HG03135 (cell line): ENCODE results near the gene LAMC3.
"Not testable (repeated sequence)": the region's sequence is repeated elsewhere in the genome, so short reads cannot be mapped to it uniquely, and the experiment has no call there.

Experiments
- ATAC-seq: cut with Tn5 transposase; IDR thresholded peaks from one replicate; pipeline ENCODE4 v1.9.1; 2021; ENCODE audit warnings: mild to moderate bottlenecking, moderate library complexity; ENCODE audit not compliant: unreplicated experiment

LAMC3 gene

DNA sequence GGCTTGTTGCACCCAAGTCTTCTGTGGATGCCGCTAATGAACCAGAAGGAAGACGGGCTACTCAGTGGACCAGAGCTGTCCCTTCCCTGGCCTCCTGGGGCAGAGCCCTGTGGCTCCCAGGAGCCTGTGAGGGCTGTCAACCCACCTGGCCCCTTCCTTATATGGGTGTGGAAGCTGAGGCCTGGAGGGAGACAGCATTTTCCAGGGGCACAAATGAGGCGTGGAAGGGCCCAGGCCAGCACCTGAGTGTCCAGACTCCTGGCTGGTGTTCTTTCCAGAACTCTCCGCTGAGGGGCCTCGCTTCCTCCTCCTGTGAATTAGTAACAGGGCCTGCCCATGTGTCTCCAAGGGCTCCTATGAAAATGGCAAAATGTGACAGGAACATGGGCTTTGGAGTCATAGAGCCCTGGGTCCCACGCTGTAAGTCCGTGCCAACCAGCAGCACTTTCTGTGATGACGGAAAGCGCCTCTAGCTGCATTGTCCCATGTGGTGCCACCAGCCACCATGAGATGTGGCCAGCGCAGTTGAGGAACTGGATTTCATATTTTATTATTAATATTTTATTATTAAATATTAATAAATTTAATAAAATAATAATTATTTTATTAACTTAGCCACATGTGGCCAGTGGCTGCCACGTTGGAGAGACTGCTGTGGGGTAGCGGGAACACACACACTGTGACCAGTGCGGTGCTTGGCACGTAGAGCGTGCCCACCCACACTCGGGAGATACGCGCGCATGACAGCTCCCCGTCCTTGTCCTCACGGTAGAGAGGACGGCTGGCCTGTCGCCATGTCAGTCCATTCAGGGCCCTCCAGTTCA lies 18.3 kb downstream of the LAMC3 start:
- no peak for ATAC-seq

DNA sequence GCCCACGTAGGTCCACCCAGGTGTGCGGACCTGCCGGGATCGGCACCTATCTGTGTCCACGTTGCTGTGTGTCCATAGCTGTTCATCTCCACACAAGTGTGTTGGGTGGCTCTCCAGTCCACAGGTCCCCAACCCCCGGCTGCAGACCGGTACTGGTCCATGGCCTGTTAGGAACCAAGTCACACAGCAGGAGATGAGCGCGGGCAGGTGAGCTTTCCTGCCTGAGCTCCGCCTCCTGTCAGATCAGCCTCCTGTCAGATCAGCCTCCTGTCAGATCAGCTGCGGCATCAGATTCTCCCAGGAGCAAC lies 18.9 kb downstream of the LAMC3 start:
- ATAC-seq: no peak

DNA sequence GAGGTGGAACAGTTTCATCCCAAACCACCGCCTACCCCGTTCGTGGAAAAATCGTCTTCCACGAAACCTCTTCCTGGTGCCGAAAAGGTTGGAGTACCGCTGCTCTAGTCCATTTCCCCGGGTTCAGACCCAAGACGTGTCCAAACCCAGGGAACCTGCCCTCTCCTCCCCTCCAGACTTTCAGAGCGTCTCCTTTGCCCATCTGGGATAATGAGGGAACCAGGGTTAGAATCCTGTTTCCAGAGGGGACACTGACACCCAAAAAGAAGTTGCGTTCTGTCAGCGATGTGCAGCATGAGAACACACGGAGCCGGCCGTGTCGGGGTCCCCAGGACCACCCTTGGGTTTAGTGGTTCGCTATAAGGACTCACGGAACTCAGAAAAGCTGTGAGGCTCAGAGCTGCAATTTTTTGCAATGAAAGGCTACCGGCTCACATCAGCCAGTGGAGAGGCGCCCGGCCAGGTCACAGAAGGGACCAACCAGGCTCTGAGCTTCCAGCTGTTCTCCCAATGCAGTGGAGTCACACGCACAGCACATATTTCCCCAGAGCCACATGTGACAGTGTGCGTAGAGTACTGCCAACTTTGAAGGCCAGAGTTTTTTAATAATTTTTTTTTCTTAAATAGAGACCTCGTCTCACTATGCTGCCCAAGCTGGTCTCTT lies 19.4 kb downstream of the LAMC3 start:
- ATAC-seq: no peak

DNA sequence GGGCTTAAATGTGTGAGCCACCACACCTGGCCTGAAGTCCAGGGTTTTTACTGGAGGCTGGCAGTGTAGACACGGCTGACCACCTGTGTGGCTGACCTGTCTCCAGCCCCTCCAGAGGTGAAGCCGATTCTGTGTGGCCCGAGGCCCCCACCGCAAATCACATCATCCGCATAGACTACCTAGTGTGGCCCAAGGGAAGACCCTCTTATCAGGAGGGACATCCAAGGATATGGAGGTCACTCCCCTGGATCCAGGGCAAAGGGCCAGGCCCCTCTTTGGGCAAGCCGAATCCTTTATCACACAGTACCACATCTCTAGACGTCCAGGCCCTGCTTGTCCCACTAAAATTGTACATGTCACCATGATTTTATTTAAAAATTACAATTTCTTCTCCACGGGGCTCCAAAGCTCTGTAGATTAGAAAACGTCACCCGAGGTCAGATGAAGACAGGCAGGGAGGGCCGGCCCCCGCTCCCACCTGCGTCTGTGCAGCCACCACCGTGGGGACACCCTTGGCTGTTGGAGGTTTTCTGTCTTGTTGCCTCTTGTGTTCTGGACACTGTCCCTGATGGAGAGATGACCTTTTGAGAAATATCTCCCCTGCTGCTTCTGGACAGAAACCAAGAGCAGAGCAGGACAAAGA lies 20.1 kb downstream of the LAMC3 start:
- no peak for ATAC-seq

DNA sequence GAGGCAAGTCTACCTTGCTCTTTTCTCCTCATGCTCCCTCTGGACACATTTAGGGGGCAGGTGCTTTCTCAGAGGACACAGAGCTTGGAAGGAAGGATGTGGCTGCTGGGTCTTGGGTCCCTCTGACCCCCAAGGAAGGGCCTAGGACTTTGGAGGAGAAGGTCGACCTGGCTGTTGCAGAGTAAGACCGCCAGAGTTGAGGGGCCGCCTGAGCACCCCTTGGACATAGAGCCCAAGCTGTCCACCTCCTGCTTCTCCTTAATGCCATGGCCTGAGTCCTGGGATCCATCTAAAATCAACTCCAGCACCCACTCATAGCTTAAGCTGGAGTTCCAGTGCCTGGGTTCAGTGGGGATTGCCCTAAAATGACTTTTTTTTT lies 20.6 kb downstream of the LAMC3 start:
- no peak for ATAC-seq

DNA sequence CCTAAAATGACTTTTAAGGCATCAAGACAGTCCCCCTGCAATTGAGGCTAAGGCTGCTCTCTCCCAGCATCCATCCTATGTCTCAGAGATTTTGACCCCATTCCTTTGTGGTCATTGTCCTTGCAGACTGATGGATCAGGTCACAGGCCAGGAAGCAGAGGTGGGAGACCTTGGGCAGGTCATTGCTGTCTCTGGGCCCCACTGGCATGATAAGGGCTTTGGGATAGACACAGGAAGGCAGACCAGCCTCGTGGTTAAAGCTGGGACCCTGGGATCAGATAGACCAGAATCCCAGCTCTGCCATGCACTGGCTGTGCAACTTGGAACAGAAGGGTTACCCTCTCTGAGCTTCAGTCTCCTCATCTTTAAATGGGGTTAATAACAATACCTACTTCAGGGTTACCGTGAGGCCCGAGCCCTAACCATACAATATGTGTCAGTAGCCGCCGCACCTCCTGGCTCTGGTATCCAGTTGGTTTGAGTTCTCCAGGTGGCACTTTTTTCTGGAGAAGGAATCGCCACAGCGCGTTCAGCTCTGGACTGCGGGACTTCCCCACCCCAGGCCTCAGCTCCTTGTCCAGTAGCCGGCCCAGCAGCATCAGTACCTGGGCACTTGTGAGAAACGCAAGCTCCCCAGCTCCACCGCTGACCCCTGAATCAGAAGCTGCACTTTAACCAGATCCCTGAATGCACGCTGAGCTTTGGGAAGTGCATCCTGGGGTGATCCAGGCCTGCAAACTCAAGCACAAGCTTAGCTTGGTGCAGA lies 21.4 kb downstream of the LAMC3 start:
- ATAC-seq: no peak

DNA sequence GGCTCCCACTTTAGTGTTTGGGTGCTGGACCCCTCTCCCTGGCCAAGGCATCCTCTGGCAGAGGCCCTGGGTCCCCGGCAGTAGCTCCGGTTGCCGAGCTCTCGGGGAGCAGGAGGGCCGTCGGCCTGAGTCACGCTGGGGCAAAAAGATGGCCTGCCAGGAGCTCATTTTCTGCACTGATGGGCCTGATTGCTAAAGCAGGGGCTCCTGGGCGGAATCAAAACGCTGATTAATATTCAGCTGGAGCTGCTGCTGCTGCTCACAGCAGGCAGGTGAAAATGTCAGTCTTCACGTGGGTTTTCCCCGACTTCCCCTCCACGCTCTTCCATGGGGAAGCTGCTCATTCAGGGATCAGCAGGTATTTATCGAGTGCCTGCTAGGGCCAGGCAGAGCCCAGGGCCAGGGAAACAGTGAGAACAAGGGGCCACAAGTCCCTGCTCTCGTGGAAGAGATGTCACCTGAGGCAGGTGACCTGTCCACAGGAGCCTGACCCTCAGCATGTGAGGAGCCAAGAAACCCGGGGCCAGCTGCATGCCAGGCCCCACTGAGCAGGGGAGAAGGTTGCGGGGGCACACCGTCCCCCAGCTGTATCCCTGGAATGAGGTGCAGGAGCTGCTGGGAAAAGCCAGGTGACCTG lies 22.1 kb downstream of the LAMC3 start:
- no peak for ATAC-seq

DNA sequence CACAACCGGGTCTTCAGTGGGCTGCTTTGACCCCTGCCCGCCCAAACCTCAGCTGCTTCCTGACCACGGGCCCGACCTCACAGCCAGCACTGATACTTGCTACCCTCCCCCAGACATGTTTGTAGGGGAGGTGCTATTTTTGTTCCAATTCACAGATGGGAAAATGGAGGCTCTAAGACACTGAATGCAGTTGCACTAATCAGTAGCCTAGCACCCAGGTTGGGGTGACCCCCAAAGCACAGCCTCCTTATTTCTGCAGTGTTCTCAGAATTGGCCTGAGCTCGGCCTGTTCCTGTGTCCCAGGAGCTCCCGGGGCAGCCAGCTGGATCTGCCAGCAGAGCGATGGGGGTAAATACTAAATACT lies 22.6 kb downstream of the LAMC3 start:
- no peak for ATAC-seq

DNA sequence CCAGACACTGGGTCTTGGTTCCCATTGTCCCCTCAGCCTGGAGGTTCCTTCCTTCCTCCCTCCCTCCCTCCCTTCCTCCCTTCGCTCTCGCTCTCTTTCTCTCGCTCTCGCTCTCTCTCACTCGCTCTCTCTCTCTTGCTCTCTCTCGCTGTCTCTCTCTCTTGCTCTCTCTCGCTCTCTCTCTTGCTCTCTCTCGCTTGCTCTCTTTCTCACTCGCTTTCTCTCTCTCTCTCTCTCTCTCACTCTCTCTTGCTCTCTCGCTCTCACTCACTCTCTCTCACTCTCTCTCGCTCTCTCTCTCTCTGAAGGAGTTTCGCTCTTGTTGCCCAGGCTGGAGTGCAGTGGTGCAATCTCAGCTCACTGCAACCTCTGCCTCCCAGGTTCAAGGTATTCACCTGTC lies 23.4 kb downstream of the LAMC3 start:
- no peak for ATAC-seq

DNA sequence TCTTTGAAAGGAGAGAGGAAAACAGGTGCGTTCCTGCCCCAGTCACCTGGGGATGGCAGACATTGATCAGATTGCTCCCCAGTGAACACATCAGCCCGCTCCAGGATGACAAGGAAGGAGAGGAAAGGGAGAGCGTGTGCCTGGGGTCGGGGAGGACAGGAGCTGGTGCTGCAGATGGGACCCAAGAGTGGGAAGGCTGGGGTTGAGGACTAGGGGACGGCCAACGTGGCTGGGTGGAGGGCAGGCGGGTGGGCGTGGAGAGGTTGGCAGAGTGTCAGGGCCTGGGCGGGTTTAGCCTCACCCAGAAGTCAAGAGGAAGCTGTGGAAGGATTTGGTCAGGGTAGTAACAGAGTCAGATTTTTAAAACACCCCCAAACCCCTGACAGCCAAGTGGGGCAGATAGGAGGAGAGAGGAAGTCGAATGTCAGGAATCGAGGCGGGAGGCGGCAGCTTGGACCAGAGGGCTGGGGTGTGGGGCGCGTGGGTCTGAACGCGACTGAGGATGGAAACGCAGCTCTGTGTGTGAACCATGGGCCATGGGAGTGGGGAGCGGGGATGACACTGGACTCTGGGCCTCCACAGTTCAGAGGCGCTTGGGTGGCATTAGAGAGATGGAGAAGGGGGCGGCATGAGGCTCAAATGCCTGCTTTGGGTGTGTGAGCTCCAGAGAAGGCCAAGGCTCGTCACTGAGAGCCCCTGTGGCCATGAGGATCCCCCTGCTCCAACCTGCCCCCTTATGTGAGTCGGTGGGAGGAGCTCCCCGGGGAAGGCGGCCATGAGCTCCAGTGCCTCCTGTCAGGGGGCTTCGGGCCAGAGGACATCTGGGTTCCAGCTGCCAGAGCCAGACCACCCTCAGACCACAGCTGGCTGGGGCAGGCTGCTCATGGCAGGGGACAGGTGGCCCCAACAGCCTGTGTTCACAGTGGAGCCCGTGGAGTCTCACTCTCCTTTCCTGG lies 24.6 kb downstream of the LAMC3 start:
- ATAC-seq: no peak

DNA sequence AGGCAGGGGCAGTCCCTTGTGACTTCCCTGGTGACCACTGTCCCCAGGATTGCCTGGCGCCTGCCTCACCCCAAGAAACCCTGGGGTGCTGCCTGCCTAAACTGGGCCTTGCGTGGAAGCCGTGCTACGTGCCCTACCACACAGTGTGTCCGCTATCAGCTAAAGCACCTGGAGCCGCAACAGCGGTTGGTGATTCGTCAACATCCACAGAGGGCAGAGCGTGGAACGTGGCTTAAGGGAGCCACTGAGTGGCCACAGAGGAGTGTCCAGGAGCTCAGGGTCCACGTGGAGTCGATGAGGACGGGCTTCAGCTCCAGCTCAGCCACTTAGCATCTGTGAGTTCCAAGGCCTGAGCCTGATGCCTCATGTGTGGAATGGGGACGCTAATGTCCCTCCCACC lies 25.3 kb downstream of the LAMC3 start:
- no peak for ATAC-seq

DNA sequence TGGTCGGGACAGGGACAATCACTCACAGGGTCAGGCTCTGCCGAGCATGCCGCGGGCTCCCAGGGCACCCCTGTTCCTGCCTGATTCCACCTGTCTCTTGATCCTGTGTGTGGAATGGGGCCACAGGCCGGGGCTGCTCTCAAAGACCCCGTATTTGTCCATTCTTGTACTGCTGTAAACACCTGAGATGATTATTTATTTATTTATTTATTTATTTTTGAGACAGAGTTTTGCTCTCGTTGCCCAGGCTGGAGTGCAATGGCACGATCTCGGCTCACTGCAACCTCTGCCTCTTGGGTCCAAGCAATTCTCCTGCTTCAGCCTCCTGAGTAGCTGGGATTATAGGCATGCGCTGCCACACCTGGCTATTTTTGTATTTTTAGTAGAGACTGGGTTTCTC lies 25.8 kb downstream of the LAMC3 start:
- ATAC-seq: not testable (repeated sequence)

DNA sequence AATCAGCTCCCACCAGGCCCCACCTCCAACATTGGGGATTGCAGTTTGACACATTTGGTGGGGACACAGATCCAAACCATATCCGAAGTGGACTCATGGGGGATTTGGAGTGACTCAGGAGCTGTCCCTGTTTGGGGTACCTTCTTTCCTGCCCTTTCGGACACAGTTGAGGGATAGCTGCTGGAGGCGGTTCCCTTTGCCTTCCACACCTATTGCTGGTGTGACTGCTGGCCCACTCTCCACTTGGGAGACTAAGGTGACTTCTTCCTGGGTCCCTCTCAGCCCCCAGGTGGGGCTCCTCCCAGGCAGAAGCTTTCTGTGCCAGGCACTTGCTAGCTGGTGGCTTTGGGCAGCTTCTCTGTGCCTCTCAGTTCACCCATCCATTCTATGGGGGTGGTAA lies 26.6 kb downstream of the LAMC3 start:
- ATAC-seq: no peak

DNA sequence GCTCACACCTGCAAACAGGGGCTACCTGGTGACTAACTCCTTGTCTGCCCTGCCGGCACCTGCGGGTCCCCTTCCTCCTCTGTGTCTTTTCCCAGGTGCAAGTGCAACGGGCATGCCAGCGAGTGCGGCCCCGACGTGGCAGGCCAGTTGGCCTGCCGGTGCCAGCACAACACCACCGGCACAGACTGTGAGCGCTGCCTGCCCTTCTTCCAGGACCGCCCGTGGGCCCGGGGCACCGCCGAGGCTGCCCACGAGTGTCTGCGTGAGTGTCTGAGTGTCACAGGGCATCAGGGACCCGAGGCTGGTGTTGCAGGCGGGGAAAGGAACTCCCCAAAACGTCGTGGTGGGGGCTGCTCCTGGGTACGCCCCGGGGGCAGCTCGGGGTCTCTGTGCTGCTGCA lies 27.1 kb downstream of the LAMC3 start:
- no peak for ATAC-seq

DNA sequence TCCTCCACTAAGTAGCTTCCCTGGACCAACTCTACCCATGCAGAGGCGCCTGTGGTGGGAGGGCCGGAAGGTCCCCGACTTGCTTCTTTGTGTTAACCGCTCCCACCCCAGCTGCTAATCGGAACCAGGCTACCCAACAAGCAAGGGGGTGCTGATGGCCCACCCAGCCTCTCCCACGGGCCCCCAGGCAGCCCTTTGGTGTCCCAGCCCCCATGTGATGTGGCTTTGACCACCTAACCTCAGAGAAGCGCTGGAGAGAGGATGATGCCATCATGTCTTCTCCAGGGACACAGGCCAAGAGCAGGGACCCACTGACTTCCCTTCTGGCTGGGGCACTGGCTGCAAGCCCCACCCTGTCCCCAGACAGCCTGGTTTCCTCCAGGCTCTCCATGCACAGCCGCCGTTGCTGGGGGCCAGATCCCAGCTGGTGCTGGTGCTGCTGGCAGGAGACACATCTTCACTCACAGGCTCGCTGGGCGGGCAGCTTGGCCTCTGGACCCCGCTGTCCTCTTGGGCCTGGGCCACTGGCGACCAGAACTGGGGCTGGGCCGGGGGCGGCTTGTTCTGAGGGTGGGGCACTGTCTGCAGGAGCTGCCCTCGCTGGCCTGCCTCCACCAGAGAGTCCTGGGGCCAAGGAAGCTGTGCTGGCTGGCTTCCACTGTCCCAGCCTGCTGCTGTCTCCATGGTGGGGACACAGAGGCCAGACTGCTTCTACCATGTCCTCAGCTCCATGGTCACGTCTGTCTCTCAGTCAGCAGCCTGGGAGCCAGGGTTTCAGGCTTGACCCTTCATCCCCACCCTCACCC lies 27.8 kb downstream of the LAMC3 start:
- no peak for ATAC-seq

DNA sequence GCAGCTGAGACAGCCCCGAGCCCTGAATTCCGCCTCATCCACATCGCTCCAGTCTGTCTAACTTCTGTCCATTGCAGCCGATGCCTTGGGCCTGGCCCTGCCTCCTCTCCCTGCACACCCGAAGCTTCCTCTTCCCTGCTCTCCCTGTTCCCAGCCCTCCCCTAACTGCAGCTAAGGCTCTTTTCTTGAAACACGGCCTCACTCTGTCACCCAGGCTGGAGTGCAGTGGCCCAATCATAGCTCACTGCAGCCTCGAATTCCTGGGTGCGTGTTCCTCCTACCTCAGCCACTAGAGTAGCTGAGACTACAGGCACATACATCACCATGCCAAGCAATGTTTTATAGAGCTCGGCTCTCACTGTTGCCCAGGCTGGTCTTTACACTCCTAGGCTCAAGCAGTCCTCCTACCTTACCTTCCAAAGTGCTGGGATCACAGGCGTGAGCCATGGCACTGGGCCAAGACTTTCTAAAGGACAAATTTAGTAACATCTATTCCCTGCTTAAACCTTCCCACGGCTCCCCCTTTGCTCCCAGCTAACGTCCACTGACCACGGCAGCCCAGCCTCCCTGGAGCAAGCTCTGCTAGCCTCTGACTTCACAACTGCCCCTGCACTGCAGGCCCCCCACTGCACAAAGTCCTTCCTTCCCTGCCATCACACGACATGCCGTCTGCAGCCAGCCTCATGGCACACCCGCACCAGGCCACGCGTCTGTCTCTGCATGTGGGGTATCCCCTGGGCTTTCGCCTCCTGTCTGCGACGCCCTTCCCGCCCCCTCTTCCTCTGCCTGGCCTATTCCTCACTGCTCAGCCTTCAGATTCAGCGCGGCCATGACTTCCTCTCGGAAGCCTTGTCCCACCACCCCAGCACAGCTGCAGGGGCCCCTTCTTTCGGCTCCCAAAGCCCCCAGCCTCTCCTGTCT lies 28.6 kb downstream of the LAMC3 start:
- no peak for ATAC-seq

DNA sequence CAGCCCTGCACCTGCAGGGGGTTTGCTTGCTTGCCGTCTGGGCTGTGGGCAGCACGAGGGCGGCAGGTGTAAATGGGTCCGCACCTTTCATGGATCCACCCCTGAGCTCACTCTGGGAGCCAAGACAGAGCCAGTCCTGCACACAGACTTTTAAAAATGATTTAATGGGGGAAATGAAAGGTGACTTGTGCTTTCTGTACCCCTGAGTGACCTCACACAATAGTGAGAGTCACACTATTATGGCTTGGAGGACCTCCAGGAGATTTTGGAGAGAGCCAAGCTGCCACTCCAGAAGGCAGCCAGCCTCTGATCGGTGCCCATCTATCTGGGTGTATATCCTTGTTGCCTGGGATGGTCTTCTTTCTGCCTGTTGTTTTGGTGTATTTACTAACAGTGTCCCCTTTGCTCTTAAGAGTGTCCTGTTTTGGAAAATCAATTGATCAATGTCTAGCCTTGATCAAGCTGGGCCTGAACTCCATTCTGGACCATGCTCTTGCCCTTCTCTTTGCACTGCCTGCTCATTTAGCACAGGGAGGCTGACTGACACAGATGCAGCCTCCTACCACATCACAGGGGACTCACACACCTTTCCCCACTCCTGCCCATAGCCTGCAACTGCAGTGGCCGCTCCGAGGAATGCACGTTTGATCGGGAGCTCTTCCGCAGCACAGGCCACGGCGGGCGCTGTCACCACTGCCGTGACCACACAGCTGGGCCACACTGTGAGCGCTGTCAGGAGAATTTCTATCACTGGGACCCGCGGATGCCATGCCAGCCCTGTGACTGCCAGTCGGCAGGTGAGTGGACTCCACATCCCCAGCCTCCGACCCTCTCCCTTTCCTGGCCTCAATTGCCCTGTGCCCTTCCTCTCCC lies 29.5 kb downstream of the LAMC3 start:
- no peak for ATAC-seq
